ENCODE measurements around the gene SCRT2.

GRCh38 chr20:698276-698675, 22.7 kb upstream of the SCRT2 start:
- TF ChIP-seq CTCF (IDR thresholded peaks at IDR 0.05; ENCODE audit: poor library complexity, severe bottlenecking) (no peak), POLR2AphosphoS5 (IDR thresholded peaks at IDR 0.05) (no peak), SMC3 (conservative IDR thresholded peaks at IDR 0.05; ENCODE audit: poor library complexity) (no peak), EZH2 (IDR thresholded peaks at IDR 0.05; ENCODE audit: borderline replicate concordance, insufficient read depth, low read length, poor library complexity, severe bottlenecking) (no peak), RAD21 (conservative IDR thresholded peaks at IDR 0.05) (no peak), REST (IDR thresholded peaks at IDR 0.05; ENCODE audit: borderline replicate concordance) (no peak), EP300 (conservative IDR thresholded peaks at IDR 0.05; ENCODE audit: poor library complexity, severe bottlenecking) (no peak)
